Calu3 (cell line): ENCODE measurements around the gene ICAM2. TPM values are rescaled to one million over a fixed set of nuclear protein-coding genes. Genes with fewer than 3 reads are reported as not detected.

Experiments
- BruUV-seq: library from RNA; stranded (reverse); fragments of 400-500 nt; replicated peaks from 2 replicates; lab custom pipeline; 2021; lab: Mats Ljungman, UMichigan
- CTCF ChIA-PET: fragments of 300-600 bp; sonication (Branson Sonifier 250); formaldehyde crosslinking; loops from one replicate; lab custom pipeline; 2022; ENCODE audit warnings: antibody characterized with exemption; lab: Charles Lee
- DNase-seq: peaks from one replicate; pipeline ENCODE4 v3.0.0; 2022
- H3K27ac Mint-ChIP-seq: one replicate; pipeline ENCODE4 v1.8.0; 2022; ENCODE audit warnings: mixed read lengths; ENCODE audit not compliant: unreplicated experiment
- H3K27me3 Mint-ChIP-seq: one replicate; pipeline ENCODE4 v1.8.0; 2022; ENCODE audit warnings: mixed read lengths; ENCODE audit not compliant: unreplicated experiment
- H3K36me3 Mint-ChIP-seq: one replicate; pipeline ENCODE4 v1.8.0; 2022; ENCODE audit warnings: mild to moderate bottlenecking, moderate library complexity, mixed read lengths; ENCODE audit not compliant: insufficient read depth, unreplicated experiment
- H3K4me1 Mint-ChIP-seq: one replicate; pipeline ENCODE4 v1.8.0; 2022; ENCODE audit warnings: mild to moderate bottlenecking, low read depth, mixed read lengths; ENCODE audit not compliant: unreplicated experiment
- H3K4me3 Mint-ChIP-seq: one replicate; pipeline ENCODE4 v1.8.0; 2022; ENCODE audit warnings: mild to moderate bottlenecking, low read depth, moderate library complexity, mixed read lengths; ENCODE audit not compliant: unreplicated experiment
- H3K9me3 Mint-ChIP-seq: one replicate; pipeline ENCODE4 v1.8.0; 2022; ENCODE audit warnings: low read depth, mixed read lengths; ENCODE audit not compliant: unreplicated experiment
- CTCF ChIP-seq: fragments of 200-600 bp; IDR thresholded peaks from one replicate; pipeline ENCODE4 v1.8.0; 2022; ENCODE audit warnings: antibody characterized with exemption; ENCODE audit not compliant: unreplicated experiment
- intact Hi-C: fragments of 100-400 bp; cut with micrococcal nuclease; formaldehyde crosslinking; loops from one replicate; pipeline ENCODE4 v1.10.0; 2022; ENCODE audit not compliant: unreplicated experiment
- total RNA-seq: library from RNA; stranded (reverse); gene quantifications from 2 replicates; pipeline ENCODE4 v1.2.3, GENCODE V29; 2022

Gene ICAM2
- total RNA-seq, 1 experiment from 2014 or later: 4.4 TPM

GRCh38 chr17:64006361-64007088 is 13.9 kb downstream of the ICAM2 start:
- H3K9me3 Mint-ChIP-seq: no peaks in the 10 kb centered on the region
- no peak overlapping the region for H3K4me3 Mint-ChIP-seq
- H3K27ac Mint-ChIP-seq: no peak overlapping the region
- CTCF ChIA-PET: interaction anchor here (1.0 to 1.1 kb wide), 2 partner anchors 56 to 60 kb away, joined by 3 read pairs; no protein-coding TSS in a partner anchor
- H3K36me3 Mint-ChIP-seq: peaks cover 6% of the 10 kb centered on the region
- BruUV-seq: no TSS peak
- no peaks in the 10 kb centered on the region for H3K27me3 Mint-ChIP-seq
- intact Hi-C loops: no loop called here
- no peak for TF ChIP-seq CTCF
- no peak for DNase-seq
- peaks cover 20% of the 10 kb centered on the region for H3K4me1 Mint-ChIP-seq

DNA sequence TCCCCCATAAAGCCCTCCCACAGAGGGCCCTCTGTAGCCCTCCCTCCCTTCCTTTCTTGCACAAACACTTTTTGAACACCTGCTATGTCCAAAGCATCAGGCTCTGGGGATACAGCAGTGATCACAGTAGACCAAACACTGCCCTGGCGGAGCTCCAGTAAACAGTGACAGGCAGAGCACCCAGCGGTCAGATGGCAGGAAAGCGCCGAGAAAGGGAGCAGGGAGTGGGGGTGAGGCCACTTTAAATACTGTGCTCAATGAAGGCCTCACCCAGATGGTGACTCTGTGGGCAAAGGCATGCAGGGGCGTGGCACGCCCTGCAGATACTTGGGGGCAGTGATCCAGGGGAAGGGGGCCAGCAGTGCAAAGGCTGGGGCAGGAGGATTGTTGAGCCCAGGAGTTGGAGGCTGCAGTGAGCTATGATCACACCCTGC is 14.7 kb downstream of the ICAM2 start:
- intact Hi-C loops: no loop called here
- Mint-ChIP-seq H3K27me3 (no peaks in the 10 kb centered on the region), H3K36me3 (peaks cover 6% of the 10 kb centered on the region), H3K9me3 (no peaks in the 10 kb centered on the region), H3K4me1 (peaks cover 20% of the 10 kb centered on the region), H3K4me3 (no peak overlapping the region), H3K27ac (no peak overlapping the region)
- no TSS peak for BruUV-seq
- peak; percentile 53 for DNase-seq
- TF ChIP-seq CTCF: no peak
- CTCF ChIA-PET: interaction anchor here (1.0 to 1.1 kb wide), 2 partner anchors 55 to 59 kb away, joined by 3 read pairs; no protein-coding TSS in a partner anchor

GRCh38 chr17:64004903-64005733 is 15.3 kb downstream of the ICAM2 start:
- no TSS peak for BruUV-seq
- no peak for TF ChIP-seq CTCF
- Mint-ChIP-seq H3K27me3 (peaks cover 2% of the 10 kb centered on the region), H3K4me3 (no peak overlapping the region), H3K27ac (no peak overlapping the region), H3K4me1 (peaks cover 20% of the 10 kb centered on the region), H3K36me3 (peaks cover 6% of the 10 kb centered on the region), H3K9me3 (no peaks in the 10 kb centered on the region)
- DNase-seq: no peak
- CTCF ChIA-PET: interaction anchor here (1.0 to 1.1 kb wide), 2 partner anchors 54 to 59 kb away, joined by 3 read pairs; no protein-coding TSS in a partner anchor
- intact Hi-C loops: no loop called here

- no peak for DNase-seq
- peaks cover 10% of the 10 kb centered on the region for H3K27me3 Mint-ChIP-seq
- CTCF ChIA-PET: no interaction called here
- no peaks in the 10 kb centered on the region for H3K9me3 Mint-ChIP-seq
- H3K36me3 Mint-ChIP-seq: peaks cover 8% of the 10 kb centered on the region
- intact Hi-C loops: no loop called here
- H3K4me1 Mint-ChIP-seq: peaks cover 20% of the 10 kb centered on the region
- TF ChIP-seq CTCF: no peak
- H3K27ac Mint-ChIP-seq: no peak overlapping the region
- no peak overlapping the region for H3K4me3 Mint-ChIP-seq
- BruUV-seq: no TSS peak
Measured at GRCh38 chr17:64004218-64004770, 16.1 kb downstream of the ICAM2 start.
